AG09309 (cell line): ENCODE results near the gene TMCO4.

Experiments used
- DNase-seq: peaks from one replicate; pipeline ENCODE4 v3.0.0-alpha.2; 2010; ENCODE audit warnings: low read depth
- H3K4me3 ChIP-seq: 2 replicates; pipeline ENCODE4 v1.5.1; 2011; ENCODE audit warnings: mild to moderate bottlenecking, low read depth, low read length, moderate library complexity; ENCODE audit not compliant: control insufficient read depth
- CTCF ChIP-seq: IDR thresholded peaks from 2 replicates; pipeline ENCODE4 v1.5.1; 2011; ENCODE audit warnings: mild to moderate bottlenecking, low read depth, low read length, inconsistent platforms; ENCODE audit not compliant: insufficient read depth, control insufficient read depth; ENCODE audit errors: missing control alignments

The TMCO4 gene

GRCh38 chr1:19651141-19651737 lies 148.5 kb downstream of the TMCO4 start:
- peak; percentile 87 for TF ChIP-seq CTCF
- no peak overlapping the region for H3K4me3 ChIP-seq
- DNase-seq = no peak

- H3K4me3 ChIP-seq = no peak overlapping the region
- no peak for TF ChIP-seq CTCF
- DNase-seq = no peak
Observed at GRCh38 chr1:19650416-19651140, 149.1 kb downstream of the TMCO4 start.

- no peak overlapping the region for H3K4me3 ChIP-seq
- TF ChIP-seq CTCF = peak; percentile 29
- no peak for DNase-seq
Observed at GRCh38 chr1:19648689-19649088, 151.0 kb downstream of the TMCO4 start.

GRCh38 chr1:19648239-19648638 lies 151.5 kb downstream of the TMCO4 start:
- H3K4me3 ChIP-seq = no peak overlapping the region
- TF ChIP-seq CTCF = no peak
- no peak for DNase-seq

GRCh38 chr1:19647643-19648042 lies 152.1 kb downstream of the TMCO4 start:
- no peak for TF ChIP-seq CTCF
- DNase-seq = no peak
- H3K4me3 ChIP-seq = no peak overlapping the region

- H3K4me3 ChIP-seq = peak overlapping the region; percentile 95
- no peak for DNase-seq
- no peak for TF ChIP-seq CTCF
Observed at GRCh38 chr1:19646377-19647319, 153.1 kb downstream of the TMCO4 start.
